B cell (primary cell): Measurements from ENCODE around the gene RUSF1. TPM values are rescaled to one million over a fixed set of nuclear protein-coding genes. Genes with fewer than 3 reads are reported as not detected.

ENCODE experiments used
- ATAC-seq: fragments of 200-7000 bp; cut with Tn5 transposase; one replicate; pipeline ENCODE4 v1.10.0; 2021; ENCODE audit warnings: low read depth, mild to moderate bottlenecking, moderate number of reproducible peaks, moderate library complexity
- CTCF ChIA-PET: fragments of 350-600 bp; sonication (Branson Sonifier 250); formaldehyde crosslinking; loops from one replicate; lab custom pipeline; 2021; ENCODE audit warnings: antibody characterized with exemption, inconsistent platforms; lab: Charles Lee
- POLR2A ChIA-PET: fragments of 350-600 bp; sonication (Branson Sonifier 250); formaldehyde crosslinking; loops from one replicate; lab custom pipeline; 2021; ENCODE audit warnings: antibody characterized with exemption; lab: Charles Lee
- DNase-seq: peaks from one replicate; pipeline ENCODE4 v3.0.0; 2013
- H2AFZ ChIP-seq: 2 replicates; pipeline ENCODE4 v1.6.1; 2012; ENCODE audit warnings: mild to moderate bottlenecking, low read depth, low read length; ENCODE audit not compliant: insufficient read depth, poor library complexity, severe bottlenecking
- H3K27ac ChIP-seq, 2 donors: 1 replicate in 1 of 2; 2 replicates in 1 of 2; pipeline ENCODE4 v1.5.1; 2012 to 2013; ENCODE audit warnings: low read length in 2 of 2, mild to moderate bottlenecking in 2 of 2, moderate library complexity in 1 of 2
- H3K27me3 ChIP-seq, 4 experiments: fragments of 200-600 bp in 1 of 4; sonication (generic) in 1 of 4; replicated peaks in 1 of 4; 1 replicate in 2 of 4; 2 replicates in 2 of 4; pipeline versions ENCODE4 v1.6.1 to v1.7.0; 2013 to 2016; ENCODE audit warnings: low read length in 3 of 4, mild to moderate bottlenecking in 2 of 4, mixed read lengths in 1 of 4, moderate library complexity in 1 of 4; ENCODE audit not compliant: insufficient read depth in 4 of 4, control insufficient read depth in 3 of 4; ENCODE audit errors: control extremely low read depth in 1 of 4
- H3K36me3 ChIP-seq, 2 experiments: replicated peaks in 1 of 2; 1 replicate in 1 of 2; 2 replicates in 1 of 2; pipeline versions ENCODE4 v1.6.1 to v1.7.1; 2013; ENCODE audit warnings: low read length in 1 of 2; ENCODE audit not compliant: insufficient read depth in 2 of 2, control insufficient read depth in 1 of 2; ENCODE audit errors: control extremely low read depth in 1 of 2, extremely low read depth in 1 of 2
- H3K4me1 ChIP-seq, 2 donors: fragments of 200-600 bp in 1 of 2; sonication (generic) in 1 of 2; 1 replicate in 1 of 2; 2 replicates in 1 of 2; pipeline versions ENCODE4 v1.5.1 to v1.6.1; 2013 to 2017; ENCODE audit warnings: low read length in 2 of 2; ENCODE audit not compliant: control insufficient read depth in 2 of 2, insufficient read depth in 2 of 2
- H3K4me2 ChIP-seq: replicated peaks from 2 replicates; pipeline ENCODE3; 2012; ENCODE audit warnings: mild to moderate bottlenecking, low read depth, low read length; ENCODE audit not compliant: poor library complexity, severe bottlenecking
- H3K4me3 ChIP-seq, 5 experiments: fragments of 200-600 bp in 1 of 5; sonication (generic) in 1 of 5; 1 replicate in 3 of 5; 2 replicates in 2 of 5; pipeline versions ENCODE4 v1.5.1 to v1.7.0; 2011 to 2016; ENCODE audit warnings: low read length in 4 of 5, mild to moderate bottlenecking in 4 of 5, low read depth in 2 of 5, control low read depth in 1 of 5, moderate library complexity in 1 of 5; ENCODE audit not compliant: insufficient read depth in 1 of 5; ENCODE audit errors: control extremely low read depth in 1 of 5, extremely low read depth in 1 of 5
- H3K79me2 ChIP-seq: fragments of 200-600 bp; sonication (generic); one replicate; pipeline ENCODE4 v1.6.0; 2016; ENCODE audit warnings: low read length; ENCODE audit not compliant: control insufficient read depth, insufficient read depth
- H3K9ac ChIP-seq: fragments of 200-600 bp; sonication (generic); 2 replicates; pipeline ENCODE4 v1.6.1; 2017; ENCODE audit warnings: mild to moderate bottlenecking, low read length, moderate library complexity
- H3K9me3 ChIP-seq, 3 donors: one replicate each; pipeline versions ENCODE4 v1.6.1 to v1.7.1; 2013; ENCODE audit warnings: low read length in 2 of 3; ENCODE audit not compliant: control insufficient read depth in 2 of 3, insufficient read depth in 1 of 3; ENCODE audit errors: control extremely low read depth in 1 of 3
- H4K20me1 ChIP-seq: 2 replicates; pipeline ENCODE4 v1.6.0; 2012; ENCODE audit warnings: mild to moderate bottlenecking, low read length; ENCODE audit not compliant: insufficient read depth, control insufficient read depth, poor library complexity, severe bottlenecking
- H3K27ac Mint-ChIP-seq: one replicate; pipeline ENCODE4 v1.8.0; 2021; ENCODE audit warnings: mixed read lengths
- H3K27me3 Mint-ChIP-seq: one replicate; pipeline ENCODE4 v1.8.0; 2021; ENCODE audit warnings: mixed read lengths
- H3K4me1 Mint-ChIP-seq: one replicate; pipeline ENCODE4 v1.8.0; 2021; ENCODE audit warnings: mixed read lengths
- H3K4me3 Mint-ChIP-seq: one replicate; pipeline ENCODE4 v1.8.0; 2021; ENCODE audit warnings: mixed read lengths
- H3K9me3 Mint-ChIP-seq: one replicate; pipeline ENCODE4 v1.8.0; 2022; ENCODE audit warnings: mixed read lengths; ENCODE audit not compliant: insufficient read depth
- CTCF ChIP-seq: fragments of 200-600 bp; IDR thresholded peaks from one replicate; pipeline ENCODE4 v1.8.0; 2022; ENCODE audit warnings: antibody characterized with exemption, mild to moderate bottlenecking
- EZH2 ChIP-seq: IDR thresholded peaks from 2 replicates; pipeline ENCODE4 v1.6.1; 2012; ENCODE audit warnings: borderline replicate concordance, low read depth, mild to moderate bottlenecking, moderate library complexity, low read length; ENCODE audit not compliant: insufficient read depth, poor library complexity, severe bottlenecking
- WGBS: methylation state at CpG from one replicate; pipeline ENCODE4 v1.1.5; 2013; ENCODE audit warnings: missing lambda C conversion rate; ENCODE audit not compliant: insufficient coverage; 5-methylcytosine and 5-hydroxymethylcytosine counted together
- intact Hi-C: fragments of 100-400 bp; cut with micrococcal nuclease; formaldehyde crosslinking; loops from one replicate; pipeline ENCODE4 v1.10.0; 2022
- polyA plus RNA-seq: library from polyadenylated mRNA; depleted of rRNA; stranded (reverse); fragments of >200 nt; gene quantifications from 2 replicates; pipeline ENCODE4 v1.2.3, GENCODE V29; 2012
- total RNA-seq, 2 donors: library from RNA; stranded (reverse); fragments of 120-200 nt in 1 of 2; gene quantifications; 1 replicate in 1 of 2; 2 replicates in 1 of 2; pipeline versions ENCODE4 v1.2.3 to v1.2.4, GENCODE V29; 2013 to 2022

Gene RUSF1
- total and polyA plus RNA-seq, 2 donors (not counting 1 experiment from before 2014, with no cell fraction given), result 103 to 132 TPM

- Histone ChIP-seq H3K27me3 (peaks cover 0 to 14% (median 4%) of the 10 kb centered on the region in 4 experiments), H3K4me3 (peak overlapping the region in 4 of 5 experiments; percentile 48 to 65 (median 62)), H3K27ac (no peak overlapping the region), H3K9ac (peak overlapping the region; percentile 69), H3K79me2 (no peaks in the 10 kb centered on the region), H3K9me3 (peaks cover 0 to 9% (median 0%) of the 10 kb centered on the region in 3 donors), H3K4me2 (peak overlapping the region; percentile 94), H4K20me1 (no peaks in the 10 kb centered on the region), H3K36me3 (no peaks in the 10 kb centered on the region), H3K4me1 (peaks cover 11 to 20% of the 10 kb centered on the region in 2 donors), H2AFZ (peak overlapping the region; percentile 87)
- H3K4me3 Mint-ChIP-seq, result peak overlapping the region; percentile 90
- TF ChIP-seq CTCF, result no peak
- TF ChIP-seq EZH2, result no peak
- peak; percentile 22 for ATAC-seq
- CTCF ChIA-PET, result interaction anchor here (0.6 to 1.4 kb wide), 2 partner anchors 10 kb away, joined by 3 to 6 read pairs; no protein-coding TSS in a partner anchor
- DNase-seq, result no peak
- peak overlapping the region; percentile 15 for H3K27ac Mint-ChIP-seq
- WGBS, result 27% methylated on average over 67 of the region's 67 CpGs
- H3K9me3 Mint-ChIP-seq, result no peaks in the 10 kb centered on the region
- POLR2A ChIA-PET, result interaction anchor here (1.5 to 1.6 kb wide), 2 partner anchors 11 to 18 kb away, joined by 6 to 8 read pairs; partner anchors contain the start of gene ARMC5
- H3K4me1 Mint-ChIP-seq, result peaks cover 30% of the 10 kb centered on the region
- H3K27me3 Mint-ChIP-seq, result peaks cover 12% of the 10 kb centered on the region
- intact Hi-C loops, result loop anchor here (1.0 to 5.0 kb wide), 3 partner anchors 11 to 395 kb away; partner anchors contain the start of genes RUSF1 and ZNF267
These were observed 30.7 kb downstream of the RUSF1 start for GRCh38 chr16:31477220-31478216.
